Activated naive CD8-positive, alpha-beta T cell (primary cell): ENCODE results near the gene KICS2.

Experiments
- H3K27ac Mint-ChIP-seq: one replicate; pipeline ENCODE4 v1.8.0; 2021; ENCODE audit warnings: mixed read lengths
- H3K27me3 Mint-ChIP-seq: one replicate; pipeline ENCODE4 v1.8.0; 2021; ENCODE audit warnings: mixed read lengths
- H3K36me3 Mint-ChIP-seq: one replicate; pipeline ENCODE4 v1.8.0; 2021; ENCODE audit warnings: mixed read lengths
- H3K4me1 Mint-ChIP-seq: one replicate; pipeline ENCODE4 v1.8.0; 2021; ENCODE audit warnings: low read depth, mixed read lengths
- H3K4me3 Mint-ChIP-seq: one replicate; pipeline ENCODE4 v1.8.0; 2021; ENCODE audit warnings: mild to moderate bottlenecking, mixed read lengths
- H3K9me3 Mint-ChIP-seq: one replicate; pipeline ENCODE4 v1.8.0; 2021; ENCODE audit warnings: low read depth, mixed read lengths

The KICS2 gene

GRCh38 chr12:64173456-64173855, 48.6 kb downstream of the KICS2 start:
- Mint-ChIP-seq H3K9me3 (no peaks in the 10 kb centered on the region), H3K4me3 (no peak overlapping the region), H3K36me3 (peaks cover 3% of the 10 kb centered on the region), H3K27me3 (no peaks in the 10 kb centered on the region), H3K4me1 (no peaks in the 10 kb centered on the region), H3K27ac (no peak overlapping the region)
